Spleen (tissue), 11 donors: ENCODE measurements around the gene PDGFC. TPM values are rescaled to one million over a fixed set of nuclear protein-coding genes. Genes with fewer than 3 reads are reported as not detected.

ENCODE experiments used
- DNase-seq: peaks from one replicate; pipeline ENCODE4 v3.0.0-alpha.2; 2020
- H3K27ac ChIP-seq, 8 donors: fragments of 200-600 bp; sonication (generic) in 7 of 8; 1 replicate in 4 of 8; 2 replicates in 4 of 8; pipeline versions ENCODE4 v1.5.0 to v1.8.0; 2016 to 2021; ENCODE audit warnings: inconsistent platforms in 4 of 8, mild to moderate bottlenecking in 4 of 8, moderate library complexity in 1 of 8
- H3K27me3 ChIP-seq, 7 donors: fragments of 200-600 bp; sonication (generic) in 6 of 7; replicated peaks in 1 of 7; 1 replicate in 4 of 7; 2 replicates in 3 of 7; pipeline versions ENCODE4 v1.5.0 to v1.8.0; 2016 to 2021; ENCODE audit warnings: inconsistent platforms in 3 of 7, mild to moderate bottlenecking in 1 of 7
- H3K36me3 ChIP-seq, 6 donors: fragments of 200-600 bp; sonication (generic) in 5 of 6; 1 replicate in 4 of 6; 2 replicates in 2 of 6; pipeline versions ENCODE4 v1.5.0 to v1.8.0; 2016 to 2021; ENCODE audit warnings: inconsistent platforms in 2 of 6
- H3K4me1 ChIP-seq, 6 donors: fragments of 200-600 bp; sonication (generic) in 5 of 6; 1 replicate in 3 of 6; 2 replicates in 3 of 6; pipeline versions ENCODE4 v1.5.0 to v1.8.0; 2016 to 2021; ENCODE audit warnings: inconsistent platforms in 3 of 6
- H3K4me3 ChIP-seq, 8 donors: fragments of 200-600 bp; sonication (generic) in 7 of 8; 1 replicate in 4 of 8; 2 replicates in 4 of 8; pipeline versions ENCODE4 v1.5.0 to v1.8.0; 2016 to 2021; ENCODE audit warnings: inconsistent platforms in 4 of 8, mild to moderate bottlenecking in 4 of 8, moderate library complexity in 2 of 8
- H3K9me3 ChIP-seq, 8 donors: fragments of 200-600 bp; sonication (generic) in 7 of 8; 1 replicate in 4 of 8; 2 replicates in 4 of 8; pipeline versions ENCODE4 v1.5.0 to v1.8.0; 2016 to 2021; ENCODE audit warnings: inconsistent platforms in 4 of 8
- CTCF ChIP-seq, 11 experiments: fragments of 200-600 bp in 7 of 11; fragments of 450-650 bp in 4 of 11; sonication (generic) in 4 of 11; IDR thresholded peaks in 8 of 11; conservative IDR thresholded peaks in 3 of 11; 1 replicate in 7 of 11; 2 replicates in 4 of 11; pipeline versions ENCODE4 v1.4.0 to v1.8.0; 2016 to 2021; ENCODE audit warnings: antibody characterized with exemption in 11 of 11, inconsistent platforms in 4 of 11, mild to moderate bottlenecking in 1 of 11
- POLR2A ChIP-seq, 3 donors: fragments of 450-650 bp; IDR thresholded peaks; one replicate each; pipeline ENCODE4 v1.5.1; 2017; ENCODE audit warnings: antibody characterized with exemption in 3 of 3, mild to moderate bottlenecking in 1 of 3
- POLR2AphosphoS5 ChIP-seq, 3 donors: sonication (generic); formaldehyde crosslinking; IDR thresholded peaks; one replicate each; pipeline ENCODE4 v1.5.1; 2017; ENCODE audit warnings: antibody characterized with exemption in 3 of 3
- WGBS, 5 donors: extraction: QIAGEN DNeasy Blood & Tissue Kit in 3 of 5; methylation state at CpG; one replicate each; pipeline versions ENCODE4 v1.1.5 to v1.1.7; 2013 to 2018; 5-methylcytosine and 5-hydroxymethylcytosine counted together
- intact Hi-C: fragments of 100-400 bp; cut with DNase I; formaldehyde crosslinking; loops from one replicate; pipeline ENCODE4 v1.15.0; 2023; ENCODE audit warnings: low total_unique reads
- polyA plus RNA-seq, 3 donors: library from polyadenylated mRNA; stranded (reverse); fragments of 200-250 nt; gene quantifications; one replicate each; pipeline ENCODE4 v1.2.1, GENCODE V29; 2013
- total RNA-seq, 7 donors: library from RNA; depleted of rRNA in 3 of 7; stranded (reverse); fragments of >200 nt in 3 of 7; fragmentation: NEBNext Ultra II Directional in 4 of 7; extraction: Animal tissue kit (Norgen Biotek cat#: 25700) in 4 of 7; gene quantifications; one replicate each; pipeline versions ENCODE4 v1.1.0 to v1.2.1, GENCODE V29; 2016 to 2021
- donor health status: healthy with polysubstance abuse.
- donor health status: DM: no; HTN: no; CAD: no; lungs with moderate emphysema.
- donor health status: DM: no; HTN: no; CAD: no.
- donor health status: Bipolar disorder and iron deficiency.
- donor health status: healthy.
- donor health status: DM: no; HTN: no; CAD: no.
- donor health status: DM: yes; HTN: yes; CAD: no.

Gene PDGFC
- total and polyA plus RNA-seq, 10 donors: 1.6 to 24.7 (median 14.8) TPM

- Histone ChIP-seq H3K36me3 (no peaks in the 10 kb centered on the region), H3K9me3 (no peaks in the 10 kb centered on the region), H3K4me3 (no peak overlapping the region), H3K27ac (no peak overlapping the region), H3K4me1 (no peaks in the 10 kb centered on the region), H3K27me3 (no peaks in the 10 kb centered on the region)
- TF ChIP-seq CTCF (IDR thresholded peaks at IDR 0.05 in 8 of 11, conservative IDR thresholded peaks at IDR 0.05 in 3 of 11) (no peak), POLR2A (IDR thresholded peaks at IDR 0.05) (no peak), POLR2AphosphoS5 (IDR thresholded peaks at IDR 0.05) (no peak)
- intact Hi-C loops: no loop called here
- WGBS, 5 donors: 41 to 65% (median 53%) methylated on average over 2 of the region's 2 CpGs
- DNase-seq: no peak
These were observed 22.2 kb downstream of the PDGFC start for GRCh38 chr4:156949373-156949814.

DNA sequence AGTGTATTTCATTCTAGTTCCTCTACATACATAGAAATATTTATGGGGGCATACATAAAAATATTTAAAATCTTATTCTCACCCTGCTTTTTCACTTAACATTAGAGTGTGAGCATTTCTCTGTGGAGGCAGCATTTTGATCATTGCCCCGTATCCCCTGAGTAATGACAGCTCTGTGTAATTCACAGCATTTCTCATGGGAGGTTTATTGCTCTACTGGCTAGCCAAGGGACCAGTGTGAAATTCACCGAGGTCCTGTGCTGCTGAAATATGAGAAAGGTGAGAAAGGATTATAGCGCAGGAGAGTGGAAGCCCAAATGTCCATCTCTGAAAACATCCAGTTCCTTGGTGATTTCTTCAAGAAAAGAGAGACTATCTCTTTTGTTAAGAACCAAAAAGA is 22.9 kb downstream of the PDGFC start:
- intact Hi-C loops: no loop called here
- Histone ChIP-seq H3K9me3 (no peaks in the 10 kb centered on the region), H3K4me1 (no peaks in the 10 kb centered on the region), H3K4me3 (no peak overlapping the region), H3K36me3 (no peaks in the 10 kb centered on the region), H3K27ac (no peak overlapping the region), H3K27me3 (no peaks in the 10 kb centered on the region)
- no peak for DNase-seq
- WGBS, 5 donors: 67 to 84% (median 80%) methylated on average over 3 of the region's 3 CpGs
- TF ChIP-seq POLR2AphosphoS5 (IDR thresholded peaks at IDR 0.05): no peak
- TF ChIP-seq POLR2A (IDR thresholded peaks at IDR 0.05): no peak
- TF ChIP-seq CTCF (IDR thresholded peaks at IDR 0.05 in 8 of 11, conservative IDR thresholded peaks at IDR 0.05 in 3 of 11): no peak

- Histone ChIP-seq H3K9me3 (no peaks in the 10 kb centered on the region), H3K4me3 (no peak overlapping the region), H3K36me3 (no peaks in the 10 kb centered on the region), H3K27ac (no peak overlapping the region), H3K27me3 (no peaks in the 10 kb centered on the region), H3K4me1 (no peaks in the 10 kb centered on the region)
- no peak for DNase-seq
- TF ChIP-seq POLR2AphosphoS5 (IDR thresholded peaks at IDR 0.05) (no peak), POLR2A (IDR thresholded peaks at IDR 0.05) (no peak), CTCF (IDR thresholded peaks at IDR 0.05 in 8 of 11, conservative IDR thresholded peaks at IDR 0.05 in 3 of 11) (no peak)
- intact Hi-C loops: no loop called here
- WGBS, 5 donors: 88 to 94% (median 90%) methylated on average over 6 of the region's 6 CpGs
These were observed 23.5 kb downstream of the PDGFC start for GRCh38 chr4:156948133-156948532.

DNA sequence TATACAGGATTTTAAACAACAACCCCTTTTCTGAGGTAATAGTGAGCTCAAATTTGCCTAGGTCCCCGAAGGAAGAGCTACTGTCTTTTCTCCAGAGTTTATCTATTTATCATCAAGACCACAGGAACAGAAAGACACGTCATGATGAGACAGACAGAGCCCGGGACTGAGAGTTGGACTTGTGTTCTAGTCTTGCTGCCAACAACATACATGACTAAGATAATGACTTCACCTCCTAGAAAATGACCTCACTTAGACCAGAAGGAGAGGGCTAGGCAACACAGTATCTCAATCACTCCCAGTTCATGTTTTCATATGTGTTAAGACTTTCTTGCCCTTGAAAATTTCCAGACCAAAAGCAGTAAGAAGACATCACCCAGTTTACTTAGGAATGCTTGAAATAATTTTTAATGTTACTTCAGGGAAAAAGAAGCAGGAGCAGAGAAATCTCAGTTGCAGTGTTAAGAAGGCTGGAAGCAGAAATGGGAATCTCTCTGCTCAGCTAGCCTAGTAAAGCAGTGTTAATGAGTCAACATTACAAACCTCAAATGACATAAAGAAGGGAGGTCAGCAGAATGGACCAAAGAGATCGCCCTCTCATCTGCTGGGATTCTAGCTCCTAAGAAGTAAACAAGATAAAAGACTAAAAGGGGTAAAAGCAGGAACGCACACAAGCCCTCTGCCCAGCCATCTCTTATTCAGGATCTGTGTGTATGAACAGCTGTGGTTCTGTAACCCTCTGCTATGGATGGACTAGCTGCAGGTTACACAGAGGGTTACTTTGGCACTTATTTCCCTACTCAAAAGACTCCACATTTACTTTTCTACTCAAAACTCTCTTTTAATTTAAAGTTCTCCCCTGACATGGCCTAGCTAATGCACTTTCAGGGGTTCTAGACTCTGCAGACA is 24.8 kb downstream of the PDGFC start:
- no peak for DNase-seq
- no peaks in the 10 kb centered on the region for H3K27me3 ChIP-seq
- H3K4me3 ChIP-seq: no peak overlapping the region
- no peak overlapping the region for H3K27ac ChIP-seq
- H3K36me3 ChIP-seq: no peaks in the 10 kb centered on the region
- WGBS, 5 donors: 59 to 74% (median 66%) methylated on average over 5 of the region's 5 CpGs
- intact Hi-C loops: no loop called here
- TF ChIP-seq POLR2AphosphoS5 (IDR thresholded peaks at IDR 0.05): no peak
- TF ChIP-seq POLR2A (IDR thresholded peaks at IDR 0.05): no peak
- TF ChIP-seq CTCF (IDR thresholded peaks at IDR 0.05 in 8 of 11, conservative IDR thresholded peaks at IDR 0.05 in 3 of 11): no peak
- no peaks in the 10 kb centered on the region for H3K4me1 ChIP-seq
- H3K9me3 ChIP-seq: no peaks in the 10 kb centered on the region
